Spleen (tissue), 11 donors: ENCODE data around the gene KCNQ1. TPM values are rescaled to one million over a fixed set of nuclear protein-coding genes. Genes with fewer than 3 reads are reported as not detected.

Experiments
- DNase-seq: peaks from one replicate; pipeline ENCODE4 v3.0.0-alpha.2; 2020
- H3K27ac ChIP-seq, 8 donors: fragments of 200-600 bp; sonication (generic) in 7 of 8; 1 replicate in 4 of 8; 2 replicates in 4 of 8; pipeline versions ENCODE4 v1.5.0 to v1.8.0; 2016 to 2021; ENCODE audit warnings: inconsistent platforms in 4 of 8, mild to moderate bottlenecking in 4 of 8, moderate library complexity in 1 of 8
- H3K27me3 ChIP-seq, 7 donors: fragments of 200-600 bp; sonication (generic) in 6 of 7; replicated peaks in 1 of 7; 1 replicate in 4 of 7; 2 replicates in 3 of 7; pipeline versions ENCODE4 v1.5.0 to v1.8.0; 2016 to 2021; ENCODE audit warnings: inconsistent platforms in 3 of 7, mild to moderate bottlenecking in 1 of 7
- H3K36me3 ChIP-seq, 6 donors: fragments of 200-600 bp; sonication (generic) in 5 of 6; 1 replicate in 4 of 6; 2 replicates in 2 of 6; pipeline versions ENCODE4 v1.5.0 to v1.8.0; 2016 to 2021; ENCODE audit warnings: inconsistent platforms in 2 of 6
- H3K4me1 ChIP-seq, 6 donors: fragments of 200-600 bp; sonication (generic) in 5 of 6; 1 replicate in 3 of 6; 2 replicates in 3 of 6; pipeline versions ENCODE4 v1.5.0 to v1.8.0; 2016 to 2021; ENCODE audit warnings: inconsistent platforms in 3 of 6
- H3K4me3 ChIP-seq, 8 donors: fragments of 200-600 bp; sonication (generic) in 7 of 8; 1 replicate in 4 of 8; 2 replicates in 4 of 8; pipeline versions ENCODE4 v1.5.0 to v1.8.0; 2016 to 2021; ENCODE audit warnings: inconsistent platforms in 4 of 8, mild to moderate bottlenecking in 4 of 8, moderate library complexity in 2 of 8
- H3K9me3 ChIP-seq, 8 donors: fragments of 200-600 bp; sonication (generic) in 7 of 8; 1 replicate in 4 of 8; 2 replicates in 4 of 8; pipeline versions ENCODE4 v1.5.0 to v1.8.0; 2016 to 2021; ENCODE audit warnings: inconsistent platforms in 4 of 8
- POLR2A ChIP-seq, 3 donors: fragments of 450-650 bp; IDR thresholded peaks; one replicate each; pipeline ENCODE4 v1.5.1; 2017; ENCODE audit warnings: antibody characterized with exemption in 3 of 3, mild to moderate bottlenecking in 1 of 3
- POLR2AphosphoS5 ChIP-seq, 3 donors: sonication (generic); formaldehyde crosslinking; IDR thresholded peaks; one replicate each; pipeline ENCODE4 v1.5.1; 2017; ENCODE audit warnings: antibody characterized with exemption in 3 of 3
- WGBS, 5 donors: extraction: QIAGEN DNeasy Blood & Tissue Kit in 3 of 5; methylation state at CpG; one replicate each; pipeline versions ENCODE4 v1.1.5 to v1.1.7; 2013 to 2018; 5-methylcytosine and 5-hydroxymethylcytosine counted together
- intact Hi-C: fragments of 100-400 bp; cut with DNase I; formaldehyde crosslinking; loops from one replicate; pipeline ENCODE4 v1.15.0; 2023; ENCODE audit warnings: low total_unique reads
- polyA plus RNA-seq, 3 donors: library from polyadenylated mRNA; stranded (reverse); fragments of 200-250 nt; gene quantifications; one replicate each; pipeline ENCODE4 v1.2.1, GENCODE V29; 2013
- total RNA-seq, 7 donors: library from RNA; depleted of rRNA in 3 of 7; stranded (reverse); fragments of >200 nt in 3 of 7; fragmentation: NEBNext Ultra II Directional in 4 of 7; extraction: Animal tissue kit (Norgen Biotek cat#: 25700) in 4 of 7; gene quantifications; one replicate each; pipeline versions ENCODE4 v1.1.0 to v1.2.1, GENCODE V29; 2016 to 2021
- TF ChIP-seq, protein P1 (sequence below), 11 experiments: fragments of 200-600 bp in 7 of 11; fragments of 450-650 bp in 4 of 11; sonication (generic) in 4 of 11; IDR thresholded peaks in 8 of 11; conservative IDR thresholded peaks in 3 of 11; 1 replicate in 7 of 11; 2 replicates in 4 of 11; pipeline versions ENCODE4 v1.4.0 to v1.8.0; 2016 to 2021; ENCODE audit warnings: antibody characterized with exemption in 11 of 11, inconsistent platforms in 4 of 11, mild to moderate bottlenecking in 1 of 11
- donor health status: healthy with polysubstance abuse.
- donor health status: DM: no; HTN: no; CAD: no; lungs with moderate emphysema.
- donor health status: DM: no; HTN: no; CAD: no.
- donor health status: Bipolar disorder and iron deficiency.
- donor health status: healthy.
- donor health status: DM: no; HTN: no; CAD: no.
- donor health status: DM: yes; HTN: yes; CAD: no.

Gene KCNQ1
- total and polyA plus RNA-seq, 10 donors: 3.3 to 21.6 (median 13.5) TPM

DNA sequence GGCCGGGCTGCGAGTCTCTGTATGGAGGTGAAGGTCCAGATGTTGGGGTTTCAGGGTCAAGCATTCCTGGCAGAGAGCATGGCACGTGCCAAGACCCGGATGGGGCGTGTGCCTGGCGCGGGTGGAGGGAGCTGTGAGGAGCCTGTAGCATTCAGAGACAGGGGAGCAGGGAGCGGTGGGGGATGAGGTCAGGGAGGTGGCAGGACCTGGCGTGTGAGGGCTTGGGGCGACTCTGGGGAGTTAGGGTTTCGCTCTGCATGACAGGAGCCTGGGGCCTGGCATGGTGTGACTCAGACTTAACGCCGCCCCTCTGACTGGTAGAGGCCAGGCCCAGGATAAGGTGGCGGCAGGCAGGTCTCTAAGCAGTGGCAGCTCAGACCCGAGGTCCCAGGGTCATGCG is 103.0 kb downstream of the KCNQ1 start:
- peak; percentile 62 for DNase-seq
- intact Hi-C loops: no loop called here
- H3K4me1 ChIP-seq: no peaks in the 10 kb centered on the region
- TF ChIP-seq, protein P1, sequence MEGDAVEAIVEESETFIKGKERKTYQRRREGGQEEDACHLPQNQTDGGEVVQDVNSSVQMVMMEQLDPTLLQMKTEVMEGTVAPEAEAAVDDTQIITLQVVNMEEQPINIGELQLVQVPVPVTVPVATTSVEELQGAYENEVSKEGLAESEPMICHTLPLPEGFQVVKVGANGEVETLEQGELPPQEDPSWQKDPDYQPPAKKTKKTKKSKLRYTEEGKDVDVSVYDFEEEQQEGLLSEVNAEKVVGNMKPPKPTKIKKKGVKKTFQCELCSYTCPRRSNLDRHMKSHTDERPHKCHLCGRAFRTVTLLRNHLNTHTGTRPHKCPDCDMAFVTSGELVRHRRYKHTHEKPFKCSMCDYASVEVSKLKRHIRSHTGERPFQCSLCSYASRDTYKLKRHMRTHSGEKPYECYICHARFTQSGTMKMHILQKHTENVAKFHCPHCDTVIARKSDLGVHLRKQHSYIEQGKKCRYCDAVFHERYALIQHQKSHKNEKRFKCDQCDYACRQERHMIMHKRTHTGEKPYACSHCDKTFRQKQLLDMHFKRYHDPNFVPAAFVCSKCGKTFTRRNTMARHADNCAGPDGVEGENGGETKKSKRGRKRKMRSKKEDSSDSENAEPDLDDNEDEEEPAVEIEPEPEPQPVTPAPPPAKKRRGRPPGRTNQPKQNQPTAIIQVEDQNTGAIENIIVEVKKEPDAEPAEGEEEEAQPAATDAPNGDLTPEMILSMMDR (IDR thresholded peaks at IDR 0.05 in 8 of 11, conservative IDR thresholded peaks at IDR 0.05 in 3 of 11): no peak
- no peak for TF ChIP-seq POLR2A (IDR thresholded peaks at IDR 0.05)
- no peak for TF ChIP-seq POLR2AphosphoS5 (IDR thresholded peaks at IDR 0.05)
- 87 to 95% (median 93%) methylated on average over 16 of the region's 16 CpGs for WGBS, 5 donors
- no peaks in the 10 kb centered on the region for H3K9me3 ChIP-seq
- H3K4me3 ChIP-seq: no peak overlapping the region
- peaks cover 0 to 4% (median 0%) of the 10 kb centered on the region in 7 donors for H3K27me3 ChIP-seq
- no peak overlapping the region for H3K27ac ChIP-seq
- H3K36me3 ChIP-seq: no peaks in the 10 kb centered on the region

DNA sequence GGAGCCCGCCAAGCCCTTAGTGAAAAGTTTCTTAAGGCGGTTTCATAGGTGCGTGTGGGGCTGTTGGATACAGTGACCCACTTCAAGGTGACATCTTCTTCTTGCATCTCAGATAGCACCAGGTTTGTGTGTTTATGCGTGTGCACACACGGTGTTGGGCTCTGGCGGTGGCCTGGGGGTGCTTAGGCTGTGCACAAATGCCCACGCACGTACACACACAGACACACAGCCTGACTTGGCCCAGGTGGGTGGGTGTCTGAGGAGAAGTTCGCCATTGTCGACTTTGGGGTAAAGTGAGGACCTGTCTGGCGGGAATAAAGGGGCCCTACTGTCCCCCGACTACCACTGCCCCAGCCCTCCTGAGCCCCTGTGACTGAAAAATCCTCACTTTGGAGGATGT is 103.8 kb downstream of the KCNQ1 start:
- no peak overlapping the region for H3K4me3 ChIP-seq
- no peak for TF ChIP-seq POLR2AphosphoS5 (IDR thresholded peaks at IDR 0.05)
- TF ChIP-seq, protein P1 (IDR thresholded peaks at IDR 0.05 in 8 of 11, conservative IDR thresholded peaks at IDR 0.05 in 3 of 11): no peak
- H3K36me3 ChIP-seq: no peaks in the 10 kb centered on the region
- peak; percentile 41 for DNase-seq
- no peak overlapping the region for H3K27ac ChIP-seq
- no peaks in the 10 kb centered on the region for H3K9me3 ChIP-seq
- peaks cover 0 to 4% (median 0%) of the 10 kb centered on the region in 7 donors for H3K27me3 ChIP-seq
- intact Hi-C loops: no loop called here
- no peaks in the 10 kb centered on the region for H3K4me1 ChIP-seq
- 92 to 96% (median 95%) methylated on average over 12 of the region's 12 CpGs for WGBS, 5 donors

DNA sequence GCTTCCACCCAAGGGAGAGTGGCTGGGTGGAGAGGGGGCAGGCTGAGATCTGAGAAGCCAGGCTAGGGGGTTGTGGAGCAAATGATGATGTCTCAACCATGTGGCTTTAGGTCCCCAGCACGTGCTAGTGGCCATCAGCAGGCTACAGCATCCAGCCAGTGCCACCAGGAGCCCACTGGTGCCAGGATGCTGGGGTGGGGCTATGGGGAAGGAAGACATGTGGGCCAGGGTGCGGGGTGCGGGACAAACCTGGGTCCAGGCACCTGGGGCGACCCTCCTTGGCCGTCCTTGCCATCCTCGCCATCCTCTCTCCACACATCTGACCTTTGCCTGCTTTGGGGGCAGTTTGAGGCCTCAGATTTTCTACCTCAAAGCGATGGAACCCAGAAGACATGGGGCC is 104.3 kb downstream of the KCNQ1 start:
- Histone ChIP-seq H3K4me3 (no peak overlapping the region), H3K27me3 (peaks cover 0 to 4% (median 0%) of the 10 kb centered on the region in 7 donors), H3K36me3 (no peaks in the 10 kb centered on the region), H3K9me3 (no peaks in the 10 kb centered on the region), H3K4me1 (no peaks in the 10 kb centered on the region), H3K27ac (no peak overlapping the region)
- WGBS, 5 donors: 82 to 93% (median 88%) methylated on average over 7 of the region's 7 CpGs
- peak; percentile 54 for DNase-seq
- intact Hi-C loops: no loop called here
- TF ChIP-seq, protein P1 (IDR thresholded peaks at IDR 0.05 in 8 of 11, conservative IDR thresholded peaks at IDR 0.05 in 3 of 11): no peak
- TF ChIP-seq POLR2A (IDR thresholded peaks at IDR 0.05) (no peak), POLR2AphosphoS5 (IDR thresholded peaks at IDR 0.05) (no peak)

DNA sequence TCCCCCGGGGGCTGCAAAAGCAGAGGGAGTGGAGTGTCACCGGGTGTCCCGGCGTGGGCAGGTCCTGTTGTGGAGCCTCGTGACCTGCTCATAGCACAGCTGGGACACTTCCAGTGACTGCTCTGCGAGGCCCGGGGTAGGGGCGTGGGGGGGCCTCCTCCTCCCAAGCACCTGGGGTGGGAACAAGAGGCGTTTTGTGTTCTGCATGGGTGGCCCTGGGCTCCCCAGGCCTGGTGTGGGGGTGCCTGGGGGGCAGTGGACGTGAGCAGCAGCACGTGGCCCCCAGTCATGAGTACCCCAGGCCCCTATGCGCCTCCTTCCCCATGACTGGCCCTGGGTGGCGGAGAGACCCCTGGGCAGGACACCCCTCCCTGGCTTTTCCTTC is 104.7 kb downstream of the KCNQ1 start:
- 71 to 88% (median 85%) methylated on average over 6 to 13 of the region's 13 CpGs for WGBS, 5 donors
- Histone ChIP-seq H3K4me1 (no peaks in the 10 kb centered on the region), H3K36me3 (no peaks in the 10 kb centered on the region), H3K9me3 (no peaks in the 10 kb centered on the region), H3K27me3 (peaks cover 0 to 4% (median 0%) of the 10 kb centered on the region in 7 donors), H3K27ac (no peak overlapping the region), H3K4me3 (no peak overlapping the region)
- TF ChIP-seq, protein P1 (IDR thresholded peaks at IDR 0.05 in 8 of 11, conservative IDR thresholded peaks at IDR 0.05 in 3 of 11): no peak
- TF ChIP-seq POLR2A (IDR thresholded peaks at IDR 0.05): no peak
- no peak for TF ChIP-seq POLR2AphosphoS5 (IDR thresholded peaks at IDR 0.05)
- intact Hi-C loops: no loop called here
- DNase-seq: peak; percentile 66
